Measurements from ENCODE around the gene OTULIN.

- TF ChIP-seq CTCF (IDR thresholded peaks at IDR 0.05) = no peak
- no peak for TF ChIP-seq POLR2A (IDR thresholded peaks at IDR 0.05)
Observed at GRCh38 chr5:14666357-14666756, 1.8 kb downstream of the OTULIN start.
